ENCODE data around the gene RPRD1B. TPM values are rescaled to one million over a fixed set of nuclear protein-coding genes. Genes with fewer than 3 reads are reported as not detected.
A peak's percentile ranks its signal among the peaks of the same experiment; 100 is the strongest.

The RPRD1B gene
- total and polyA plus RNA-seq, 2 of the 13 experiments (the other 11 are each of a cell fraction or from before 2014, with no cell fraction given), result 31.1 to 41.5 TPM

DNA sequence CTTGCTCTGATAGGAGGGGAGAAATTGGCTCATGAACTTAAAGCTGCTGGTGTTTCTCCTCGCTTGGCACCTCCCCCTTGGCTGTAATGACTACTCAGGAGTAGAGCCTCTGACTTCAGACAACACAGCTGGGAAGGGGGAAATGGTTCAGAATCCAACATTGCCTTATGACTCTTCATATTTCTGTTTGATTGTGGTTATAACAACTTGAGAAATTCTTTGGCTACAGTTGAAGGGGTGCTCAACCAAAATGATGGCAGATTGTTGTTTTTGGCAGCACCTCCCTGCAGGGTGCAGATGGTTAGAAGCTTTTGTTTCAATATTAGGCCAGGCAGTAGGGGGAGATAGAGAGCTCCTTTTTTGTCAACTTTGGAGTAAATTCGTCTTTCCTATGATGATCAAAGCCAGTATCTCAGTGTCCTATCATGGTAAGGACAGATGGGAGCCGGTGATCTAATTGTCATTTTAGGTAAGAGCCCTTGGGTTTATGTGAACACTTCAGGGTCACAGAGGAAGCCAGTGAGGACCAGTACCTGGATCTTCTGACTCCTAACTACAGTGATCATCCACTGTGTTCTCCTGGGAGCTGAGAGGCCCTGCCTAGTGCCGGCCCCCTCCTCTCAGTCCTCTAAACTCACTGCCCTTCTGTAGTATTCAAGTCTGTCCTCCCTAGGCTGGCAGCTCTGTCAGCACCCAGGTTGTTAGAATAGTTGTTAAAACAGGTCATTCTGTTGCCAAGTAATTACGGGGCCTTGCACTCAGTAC, 39.9 kb downstream of the RPRD1B start (continued):
- TF ChIP-seq, protein P1, sequence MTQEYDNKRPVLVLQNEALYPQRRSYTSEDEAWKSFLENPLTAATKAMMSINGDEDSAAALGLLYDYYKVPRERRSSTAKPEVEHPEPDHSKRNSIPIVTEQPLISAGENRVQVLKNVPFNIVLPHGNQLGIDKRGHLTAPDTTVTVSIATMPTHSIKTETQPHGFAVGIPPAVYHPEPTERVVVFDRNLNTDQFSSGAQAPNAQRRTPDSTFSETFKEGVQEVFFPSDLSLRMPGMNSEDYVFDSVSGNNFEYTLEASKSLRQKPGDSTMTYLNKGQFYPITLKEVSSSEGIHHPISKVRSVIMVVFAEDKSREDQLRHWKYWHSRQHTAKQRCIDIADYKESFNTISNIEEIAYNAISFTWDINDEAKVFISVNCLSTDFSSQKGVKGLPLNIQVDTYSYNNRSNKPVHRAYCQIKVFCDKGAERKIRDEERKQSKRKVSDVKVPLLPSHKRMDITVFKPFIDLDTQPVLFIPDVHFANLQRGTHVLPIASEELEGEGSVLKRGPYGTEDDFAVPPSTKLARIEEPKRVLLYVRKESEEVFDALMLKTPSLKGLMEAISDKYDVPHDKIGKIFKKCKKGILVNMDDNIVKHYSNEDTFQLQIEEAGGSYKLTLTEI (CRISPR knock-in tag; conservative IDR thresholded peaks at IDR 0.05), result no peak
- no peak for TF ChIP-seq RARG (CRISPR knock-in tag; IDR thresholded peaks at IDR 0.05; ENCODE audit: low read depth)
- TF ChIP-seq CHD2 (IDR thresholded peaks at IDR 0.05; ENCODE audit: low read depth, low read length), result no peak
- TF ChIP-seq RORA (CRISPR knock-in tag; IDR thresholded peaks at IDR 0.05), result no peak
- no peak for TF ChIP-seq ZNF878 (CRISPR knock-in tag; IDR thresholded peaks at IDR 0.05)
- TF ChIP-seq CENPX (CRISPR knock-in tag; IDR thresholded peaks at IDR 0.05), result no peak
- TF ChIP-seq SIN3A (IDR thresholded peaks at IDR 0.05; ENCODE audit: borderline replicate concordance, low read depth, low read length), result no peak
- no peak for TF ChIP-seq TAF1 (CRISPR knock-in tag; IDR thresholded peaks at IDR 0.05)
- no peak for TF ChIP-seq ZNF230 (CRISPR knock-in tag; IDR thresholded peaks at IDR 0.05)
- no peak for TF ChIP-seq PHF20 (CRISPR knock-in tag; IDR thresholded peaks at IDR 0.05)
- TF ChIP-seq SMARCE1 (IDR thresholded peaks at IDR 0.05; ENCODE audit: borderline replicate concordance), result no peak
- TF ChIP-seq ZNF383 (CRISPR knock-in tag; IDR thresholded peaks at IDR 0.05; ENCODE audit: borderline replicate concordance), result no peak
- TF ChIP-seq TBL1XR1 (IDR thresholded peaks at IDR 0.05; ENCODE audit: borderline replicate concordance, low read length, partially characterized antibody), result no peak
- TF ChIP-seq NFIC (IDR thresholded peaks at IDR 0.05; ENCODE audit: low read length), result no peak
- TF ChIP-seq ATAD3A (CRISPR knock-in tag; IDR thresholded peaks at IDR 0.05), result no peak
- TF ChIP-seq ZNF879 (CRISPR knock-in tag; IDR thresholded peaks at IDR 0.05), result no peak
- TF ChIP-seq ZFP36 (IDR thresholded peaks at IDR 0.05; ENCODE audit: borderline replicate concordance, low read depth, low read length, partially characterized antibody), result no peak
- TF ChIP-seq NRL (CRISPR knock-in tag; IDR thresholded peaks at IDR 0.05; ENCODE audit: borderline replicate concordance), result no peak
- no peak for TF ChIP-seq ZMYM4 (CRISPR knock-in tag; IDR thresholded peaks at IDR 0.05)
- TF ChIP-seq, protein P2, sequence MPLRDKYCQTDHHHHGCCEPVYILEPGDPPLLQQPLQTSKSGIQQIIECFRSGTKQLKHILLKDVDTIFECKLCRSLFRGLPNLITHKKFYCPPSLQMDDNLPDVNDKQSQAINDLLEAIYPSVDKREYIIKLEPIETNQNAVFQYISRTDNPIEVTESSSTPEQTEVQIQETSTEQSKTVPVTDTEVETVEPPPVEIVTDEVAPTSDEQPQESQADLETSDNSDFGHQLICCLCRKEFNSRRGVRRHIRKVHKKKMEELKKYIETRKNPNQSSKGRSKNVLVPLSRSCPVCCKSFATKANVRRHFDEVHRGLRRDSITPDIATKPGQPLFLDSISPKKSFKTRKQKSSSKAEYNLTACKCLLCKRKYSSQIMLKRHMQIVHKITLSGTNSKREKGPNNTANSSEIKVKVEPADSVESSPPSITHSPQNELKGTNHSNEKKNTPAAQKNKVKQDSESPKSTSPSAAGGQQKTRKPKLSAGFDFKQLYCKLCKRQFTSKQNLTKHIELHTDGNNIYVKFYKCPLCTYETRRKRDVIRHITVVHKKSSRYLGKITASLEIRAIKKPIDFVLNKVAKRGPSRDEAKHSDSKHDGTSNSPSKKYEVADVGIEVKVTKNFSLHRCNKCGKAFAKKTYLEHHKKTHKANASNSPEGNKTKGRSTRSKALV (CRISPR knock-in tag; IDR thresholded peaks at IDR 0.05), result no peak
- 0 out of 2 replicates have a peak, but pooled peaks have one; percentile 17 for TF ChIP-seq PHF21A (CRISPR knock-in tag; IDR thresholded peaks at IDR 0.05)
- 0 out of 2 replicates have a peak, but pooled peaks have one; percentile 18 for TF ChIP-seq SOX5 (CRISPR knock-in tag; IDR thresholded peaks at IDR 0.05; ENCODE audit: borderline replicate concordance)
- no peak for TF ChIP-seq GZF1 (CRISPR knock-in tag; IDR thresholded peaks at IDR 0.05)
- no peak for TF ChIP-seq ZFX (CRISPR knock-in tag; IDR thresholded peaks at IDR 0.05; ENCODE audit: low read depth)
- TF ChIP-seq, protein P3, sequence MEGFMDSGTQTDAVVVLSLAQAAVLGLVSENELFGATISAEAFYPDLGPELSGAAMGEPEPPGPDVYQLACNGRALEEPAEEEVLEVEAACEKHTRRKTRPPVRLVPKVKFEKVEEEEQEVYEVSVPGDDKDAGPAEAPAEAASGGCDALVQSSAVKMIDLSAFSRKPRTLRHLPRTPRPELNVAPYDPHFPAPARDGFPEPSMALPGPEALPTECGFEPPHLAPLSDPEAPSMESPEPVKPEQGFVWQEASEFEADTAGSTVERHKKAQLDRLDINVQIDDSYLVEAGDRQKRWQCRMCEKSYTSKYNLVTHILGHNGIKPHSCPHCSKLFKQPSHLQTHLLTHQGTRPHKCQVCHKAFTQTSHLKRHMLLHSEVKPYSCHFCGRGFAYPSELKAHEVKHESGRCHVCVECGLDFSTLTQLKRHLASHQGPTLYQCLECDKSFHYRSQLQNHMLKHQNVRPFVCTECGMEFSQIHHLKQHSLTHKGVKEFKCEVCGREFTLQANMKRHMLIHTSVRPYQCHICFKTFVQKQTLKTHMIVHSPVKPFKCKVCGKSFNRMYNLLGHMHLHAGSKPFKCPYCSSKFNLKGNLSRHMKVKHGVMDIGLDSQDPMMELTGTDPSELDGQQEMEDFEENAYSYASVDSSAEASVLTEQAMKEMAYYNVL (CRISPR knock-in tag; IDR thresholded peaks at IDR 0.05; ENCODE audit: borderline replicate concordance), result no peak
- TF ChIP-seq STAT5B (CRISPR knock-in tag; IDR thresholded peaks at IDR 0.05), result no peak
- TF ChIP-seq ZNF788 (CRISPR knock-in tag; IDR thresholded peaks at IDR 0.05; ENCODE audit: borderline replicate concordance), result no peak; the same call in 1 of the 2 replicates
